Effector memory CD4-positive, alpha-beta T cell (primary cell): Measurements from ENCODE around the gene TMPRSS15.

Source experiments
- DNase-seq, 3 donors: peaks; one replicate each; pipeline ENCODE4 v3.0.0-alpha.2; 2020
- H3K27ac ChIP-seq: 2 replicates; pipeline ENCODE4 v1.7.0; 2013; ENCODE audit warnings: mild to moderate bottlenecking, low read length, moderate library complexity; ENCODE audit not compliant: insufficient read depth, poor library complexity, severe bottlenecking
- H3K27me3 ChIP-seq: replicated peaks from 2 replicates; pipeline ENCODE4 v1.7.0; 2013; ENCODE audit warnings: mild to moderate bottlenecking, low read length; ENCODE audit not compliant: insufficient read depth, control insufficient read depth, poor library complexity, severe bottlenecking
- H3K36me3 ChIP-seq: 2 replicates; pipeline ENCODE4 v1.7.0; 2013; ENCODE audit warnings: mild to moderate bottlenecking, low read length, moderate library complexity; ENCODE audit not compliant: control insufficient read depth, insufficient read depth
- H3K4me1 ChIP-seq: 2 replicates; pipeline ENCODE4 v1.7.0; 2013; ENCODE audit warnings: low read length, mild to moderate bottlenecking; ENCODE audit not compliant: control insufficient read depth, insufficient read depth, poor library complexity, severe bottlenecking
- H3K4me3 ChIP-seq: 2 replicates; pipeline ENCODE4 v1.7.0; 2013; ENCODE audit warnings: low read length, low read depth, mild to moderate bottlenecking; ENCODE audit not compliant: insufficient read depth, poor library complexity, severe bottlenecking
- H3K9me3 ChIP-seq: 2 replicates; pipeline ENCODE4 v1.7.0; 2013; ENCODE audit warnings: mild to moderate bottlenecking, low read length, moderate library complexity; ENCODE audit not compliant: control insufficient read depth

TMPRSS15 gene

GRCh38 chr21:18252680-18253079 lies 150.9 kb downstream of the TMPRSS15 start:
- Histone ChIP-seq H3K36me3 (no peaks in the 10 kb centered on the region), H3K4me1 (no peaks in the 10 kb centered on the region), H3K27ac (no peak overlapping the region), H3K4me3 (no peak overlapping the region), H3K9me3 (no peaks in the 10 kb centered on the region), H3K27me3 (no peaks in the 10 kb centered on the region)
- no peak for DNase-seq

DNA sequence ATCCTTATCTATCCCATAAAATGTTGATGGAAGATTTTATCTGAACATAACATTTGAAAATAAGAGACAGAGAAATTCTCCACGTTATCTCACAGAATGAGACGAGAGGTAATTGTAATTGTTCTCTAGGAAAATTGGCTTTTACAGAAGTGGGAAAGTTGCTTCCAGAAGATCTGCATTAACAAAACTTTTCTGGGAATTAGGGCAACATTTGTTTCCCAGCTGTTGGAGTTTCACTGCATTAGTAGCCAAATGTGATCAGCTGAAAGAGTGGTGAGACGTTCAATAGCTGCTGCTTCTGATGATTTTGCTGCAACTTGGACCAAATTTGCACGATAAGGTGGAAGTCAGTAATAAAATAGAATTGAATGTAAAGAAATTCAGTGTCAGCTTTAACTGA lies 151.3 kb downstream of the TMPRSS15 start:
- DNase-seq: no peak
- no peaks in the 10 kb centered on the region for H3K27me3 ChIP-seq
- H3K9me3 ChIP-seq: no peaks in the 10 kb centered on the region
- no peak overlapping the region for H3K27ac ChIP-seq
- no peaks in the 10 kb centered on the region for H3K36me3 ChIP-seq
- no peak overlapping the region for H3K4me3 ChIP-seq
- H3K4me1 ChIP-seq: no peaks in the 10 kb centered on the region

GRCh38 chr21:18251065-18251464 lies 152.5 kb downstream of the TMPRSS15 start:
- Histone ChIP-seq H3K36me3 (no peaks in the 10 kb centered on the region), H3K4me3 (no peak overlapping the region), H3K4me1 (no peaks in the 10 kb centered on the region), H3K27me3 (no peaks in the 10 kb centered on the region), H3K27ac (no peak overlapping the region), H3K9me3 (no peaks in the 10 kb centered on the region)
- no peak for DNase-seq

DNA sequence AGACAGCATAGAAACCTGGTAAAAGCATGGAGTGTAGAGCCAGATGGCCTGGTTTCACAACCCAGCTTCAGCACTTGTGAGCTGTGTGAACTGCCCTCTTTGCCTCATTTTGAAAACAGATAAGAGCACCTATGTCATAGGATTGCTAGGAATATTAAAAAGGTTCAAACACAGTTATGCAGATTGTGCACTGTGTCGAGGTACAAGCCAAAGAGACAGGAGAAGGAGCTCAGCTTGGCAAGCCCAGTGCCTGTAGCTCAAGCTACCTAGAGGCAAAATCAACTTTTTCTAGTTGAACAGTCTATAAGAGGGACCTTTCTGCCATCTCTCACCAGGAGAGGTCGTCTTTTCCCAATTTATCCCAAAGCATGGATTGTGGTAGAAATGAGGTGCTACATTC lies 153.9 kb downstream of the TMPRSS15 start:
- Histone ChIP-seq H3K4me1 (no peaks in the 10 kb centered on the region), H3K27me3 (no peaks in the 10 kb centered on the region), H3K9me3 (no peaks in the 10 kb centered on the region), H3K27ac (no peak overlapping the region), H3K36me3 (no peaks in the 10 kb centered on the region), H3K4me3 (no peak overlapping the region)
- DNase-seq: no peak

- H3K27me3 ChIP-seq: no peaks in the 10 kb centered on the region
- H3K4me1 ChIP-seq: no peaks in the 10 kb centered on the region
- H3K9me3 ChIP-seq: no peaks in the 10 kb centered on the region
- no peak for DNase-seq
- H3K36me3 ChIP-seq: no peaks in the 10 kb centered on the region
- no peak overlapping the region for H3K27ac ChIP-seq
- no peak overlapping the region for H3K4me3 ChIP-seq
Measured at GRCh38 chr21:18248171-18248570, 155.4 kb downstream of the TMPRSS15 start.

GRCh38 chr21:18245464-18245967 lies 158.1 kb downstream of the TMPRSS15 start:
- Histone ChIP-seq H3K4me3 (no peak overlapping the region), H3K27me3 (no peaks in the 10 kb centered on the region), H3K27ac (no peak overlapping the region), H3K9me3 (no peaks in the 10 kb centered on the region), H3K36me3 (no peaks in the 10 kb centered on the region), H3K4me1 (no peaks in the 10 kb centered on the region)
- DNase-seq: no peak

DNA sequence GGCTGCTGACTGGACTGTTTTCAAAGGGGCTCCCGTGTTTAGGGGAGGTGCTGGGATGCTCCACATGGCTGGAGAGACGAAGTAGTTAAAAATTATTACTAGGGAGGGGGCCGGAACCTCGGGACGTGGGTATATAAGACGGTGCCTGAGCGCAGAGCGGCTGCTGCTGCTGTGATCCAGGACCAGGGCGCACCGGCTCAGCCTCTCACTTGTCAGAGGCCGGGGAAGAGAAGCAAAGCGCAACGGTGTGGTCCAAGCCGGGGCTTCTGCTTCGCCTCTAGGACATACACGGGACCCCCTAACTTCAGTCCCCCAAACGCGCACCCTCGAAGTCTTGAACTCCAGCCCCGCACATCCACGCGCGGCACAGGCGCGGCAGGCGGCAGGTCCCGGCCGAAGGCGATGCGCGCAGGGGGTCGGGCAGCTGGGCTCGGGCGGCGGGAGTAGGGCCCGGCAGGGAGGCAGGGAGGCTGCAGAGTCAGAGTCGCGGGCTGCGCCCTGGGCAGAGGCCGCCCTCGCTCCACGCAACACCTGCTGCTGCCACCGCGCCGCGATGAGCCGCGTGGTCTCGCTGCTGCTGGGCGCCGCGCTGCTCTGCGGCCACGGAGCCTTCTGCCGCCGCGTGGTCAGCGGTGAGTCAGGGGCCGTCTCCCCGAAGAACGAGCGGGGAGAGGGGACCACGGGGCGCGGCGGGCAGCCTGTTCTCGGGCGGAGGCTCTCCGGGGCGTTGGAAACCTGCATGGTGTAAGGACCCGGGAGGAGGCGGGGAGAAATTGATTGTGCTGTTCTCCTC lies 158.7 kb downstream of the TMPRSS15 start, which contains the start of gene CHODL:
Gene CHODL (plus strand): TSS at position 163 of the 793 bp plus-strand sequence. CDS start 391 bp downstream, at position 554.
- H3K27me3 ChIP-seq: no peaks in the 10 kb centered on the region
- no peak within 1 kb of the TSS for H3K27ac ChIP-seq
- H3K36me3 ChIP-seq: no peaks in the 10 kb centered on the region
- DNase-seq: no peak
- no peaks in the 10 kb centered on the region for H3K9me3 ChIP-seq
- H3K4me1 ChIP-seq: no peaks in the 10 kb centered on the region
- H3K4me3 ChIP-seq: no peak within 1 kb of the TSS

DNA sequence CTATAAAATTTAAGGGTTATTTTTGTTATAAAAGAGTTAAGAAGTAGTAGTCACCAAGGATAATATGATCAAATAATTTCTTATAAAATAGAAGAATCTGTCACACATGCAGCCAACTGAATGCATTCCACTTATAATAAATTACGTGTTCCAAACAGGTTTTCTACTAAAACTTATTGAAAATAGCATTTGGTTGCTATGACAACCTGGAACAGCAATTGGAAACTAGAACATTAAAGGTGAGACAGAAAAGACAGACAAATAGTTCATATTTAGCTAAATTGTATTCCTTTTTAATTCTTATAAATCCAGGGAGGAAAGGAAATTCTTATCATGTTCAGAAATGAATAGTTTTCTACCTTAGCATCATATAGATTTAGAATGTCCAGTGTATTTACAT lies 168.0 kb downstream of the TMPRSS15 start:
- Histone ChIP-seq H3K4me1 (no peaks in the 10 kb centered on the region), H3K27ac (no peak overlapping the region), H3K4me3 (no peak overlapping the region), H3K27me3 (no peaks in the 10 kb centered on the region), H3K36me3 (no peaks in the 10 kb centered on the region), H3K9me3 (no peaks in the 10 kb centered on the region)
- DNase-seq: no peak

DNA sequence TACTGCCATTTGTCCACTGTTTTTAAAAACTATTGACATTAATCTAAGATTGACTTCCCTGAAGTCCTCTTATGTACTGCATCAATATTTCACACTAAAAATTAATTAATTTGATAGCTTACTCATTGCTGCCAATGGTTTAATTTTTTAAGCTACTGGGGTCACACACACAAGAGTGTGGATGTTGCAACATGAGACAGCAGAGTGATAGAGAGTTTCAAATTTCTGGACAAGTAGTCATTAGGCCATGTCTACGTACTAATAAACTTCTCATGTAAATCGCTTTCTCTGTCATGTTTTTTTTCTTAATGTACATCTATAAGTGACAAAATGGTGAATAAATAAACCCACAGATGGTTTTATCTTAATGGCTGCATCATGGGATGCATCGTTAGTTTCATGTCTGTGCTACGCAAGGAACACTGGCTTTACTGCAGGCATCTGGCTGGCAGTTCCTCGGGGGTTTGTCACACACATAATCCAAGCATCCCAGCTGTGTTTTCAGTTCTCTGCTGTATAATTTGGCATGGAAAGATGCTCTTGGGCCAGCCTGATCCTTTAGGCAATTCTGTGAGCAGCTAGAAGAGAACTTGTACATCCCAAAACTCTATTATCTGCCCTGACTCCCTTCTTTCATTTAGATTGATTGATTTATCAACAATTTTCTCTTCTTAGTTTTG lies 175.4 kb downstream of the TMPRSS15 start:
- DNase-seq: no peak
- Histone ChIP-seq H3K4me3 (no peak overlapping the region), H3K27ac (no peak overlapping the region), H3K36me3 (no peaks in the 10 kb centered on the region), H3K4me1 (no peaks in the 10 kb centered on the region), H3K27me3 (no peaks in the 10 kb centered on the region), H3K9me3 (no peaks in the 10 kb centered on the region)

DNA sequence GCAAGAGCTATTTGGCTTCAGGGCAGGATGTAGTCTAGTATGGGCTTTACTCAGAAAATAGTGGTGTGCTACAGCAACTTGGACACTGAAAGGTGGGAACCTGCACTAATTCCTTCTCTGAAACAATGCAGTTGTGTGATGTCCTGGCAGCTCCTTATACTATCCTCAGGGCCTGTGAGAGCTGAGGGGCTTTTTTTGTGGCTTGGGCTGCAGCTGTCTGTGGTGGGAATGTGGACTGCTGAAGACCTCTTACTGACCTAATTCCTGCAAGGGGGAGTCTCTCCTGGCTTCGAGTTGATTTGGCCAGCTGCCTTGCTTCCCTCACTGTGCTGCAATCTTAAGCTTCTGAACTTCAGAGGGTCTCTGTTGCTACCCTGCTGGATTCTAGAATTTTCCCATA lies 181.2 kb downstream of the TMPRSS15 start:
- no peaks in the 10 kb centered on the region for H3K27me3 ChIP-seq
- H3K27ac ChIP-seq: no peak overlapping the region
- no peaks in the 10 kb centered on the region for H3K9me3 ChIP-seq
- H3K4me3 ChIP-seq: no peak overlapping the region
- no peak for DNase-seq
- no peaks in the 10 kb centered on the region for H3K4me1 ChIP-seq
- H3K36me3 ChIP-seq: no peaks in the 10 kb centered on the region
